Stomach smooth muscle (tissue), 2 donors: Measurements from ENCODE around the gene NTMT1.

ENCODE experiments used
- H3K27ac ChIP-seq: one replicate; pipeline ENCODE4 v1.7.0; 2013; ENCODE audit warnings: mild to moderate bottlenecking, low read length, inconsistent platforms
- H3K27me3 ChIP-seq, 2 donors: one replicate each; pipeline ENCODE4 v1.7.0; 2013; ENCODE audit warnings: low read length in 2 of 2; ENCODE audit not compliant: insufficient read depth in 2 of 2, control insufficient read depth in 1 of 2
- H3K36me3 ChIP-seq, 2 donors: one replicate each; pipeline ENCODE4 v1.7.0; 2013; ENCODE audit warnings: low read length in 2 of 2; ENCODE audit not compliant: control insufficient read depth in 2 of 2, insufficient read depth in 2 of 2
- H3K4me1 ChIP-seq: one replicate; pipeline ENCODE4 v1.7.0; 2013; ENCODE audit warnings: low read length; ENCODE audit not compliant: control insufficient read depth, insufficient read depth
- H3K4me3 ChIP-seq, 2 donors: one replicate each; pipeline ENCODE4 v1.7.0; 2013; ENCODE audit warnings: low read length in 2 of 2
- H3K9ac ChIP-seq, 2 donors: one replicate each; pipeline ENCODE4 v1.7.0; 2013; ENCODE audit warnings: low read length in 2 of 2, mild to moderate bottlenecking in 1 of 2
- H3K9me3 ChIP-seq, 2 donors: one replicate each; pipeline ENCODE4 v1.7.0; 2013; ENCODE audit warnings: low read length in 2 of 2; ENCODE audit not compliant: control insufficient read depth in 2 of 2
- donor health status: healthy.
- donor health status: Pancreatic carcinoma.

Gene NTMT1

GRCh38 chr9:129648092-129648763 is 22.3 kb downstream of the NTMT1 start:
- no peaks in the 10 kb centered on the region for H3K27me3 ChIP-seq
- H3K4me1 ChIP-seq = no peaks in the 10 kb centered on the region
- H3K27ac ChIP-seq = no peak overlapping the region
- H3K9ac ChIP-seq = no peak overlapping the region
- no peak overlapping the region for H3K4me3 ChIP-seq
- H3K36me3 ChIP-seq = no peaks in the 10 kb centered on the region
- H3K9me3 ChIP-seq = no peaks in the 10 kb centered on the region

GRCh38 chr9:129648764-129649115 is 22.8 kb downstream of the NTMT1 start:
- H3K36me3 ChIP-seq = no peaks in the 10 kb centered on the region
- H3K27me3 ChIP-seq = no peaks in the 10 kb centered on the region
- H3K9me3 ChIP-seq = no peaks in the 10 kb centered on the region
- H3K4me3 ChIP-seq = no peak overlapping the region
- no peak overlapping the region for H3K9ac ChIP-seq
- H3K27ac ChIP-seq = no peak overlapping the region
- H3K4me1 ChIP-seq = no peaks in the 10 kb centered on the region

GRCh38 chr9:129649726-129650679 is 24.0 kb downstream of the NTMT1 start:
- Histone ChIP-seq H3K36me3 (no peaks in the 10 kb centered on the region), H3K4me3 (no peak overlapping the region), H3K27ac (no peak overlapping the region), H3K27me3 (no peaks in the 10 kb centered on the region), H3K9me3 (no peaks in the 10 kb centered on the region), H3K4me1 (peaks cover 5% of the 10 kb centered on the region), H3K9ac (no peak overlapping the region)

- no peak overlapping the region for H3K9ac ChIP-seq
- H3K4me1 ChIP-seq = peaks cover 5% of the 10 kb centered on the region
- H3K9me3 ChIP-seq = no peaks in the 10 kb centered on the region
- H3K27ac ChIP-seq = no peak overlapping the region
- H3K36me3 ChIP-seq = no peaks in the 10 kb centered on the region
- H3K27me3 ChIP-seq = no peaks in the 10 kb centered on the region
- H3K4me3 ChIP-seq = no peak overlapping the region
Measured at GRCh38 chr9:129650680-129651235, 24.8 kb downstream of the NTMT1 start.

- H3K27me3 ChIP-seq = peaks cover 0 to 2% of the 10 kb centered on the region in 2 donors
- H3K36me3 ChIP-seq = no peaks in the 10 kb centered on the region
- H3K4me3 ChIP-seq = no peak overlapping the region
- peaks cover 5% of the 10 kb centered on the region for H3K4me1 ChIP-seq
- no peaks in the 10 kb centered on the region for H3K9me3 ChIP-seq
- H3K27ac ChIP-seq = no peak overlapping the region
- no peak overlapping the region for H3K9ac ChIP-seq
Measured at GRCh38 chr9:129653823-129654553, 28.0 kb downstream of the NTMT1 start.

DNA sequence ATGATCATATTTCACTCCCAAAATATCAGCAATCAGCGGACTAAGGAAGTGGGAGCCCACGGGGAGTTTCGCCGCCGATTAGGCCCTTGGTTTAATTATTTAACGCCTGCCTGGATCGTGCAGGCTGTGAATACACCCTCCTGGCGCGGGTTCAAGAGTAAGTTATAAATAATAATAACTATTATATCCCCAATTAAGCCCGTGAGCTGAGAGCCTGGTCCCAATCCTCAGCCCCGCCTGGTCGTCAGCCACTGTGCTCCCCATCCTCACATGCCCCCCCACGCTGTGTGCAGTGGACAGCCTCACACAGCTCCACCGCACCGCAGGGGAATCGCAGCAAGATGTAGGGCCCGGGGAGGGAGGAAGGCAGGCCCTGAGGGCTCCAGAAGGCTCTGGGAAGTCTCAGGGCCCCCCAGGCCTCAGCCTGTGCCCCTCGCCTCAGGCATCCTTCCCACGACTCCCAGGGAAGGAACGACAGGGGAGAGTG is 28.6 kb downstream of the NTMT1 start:
- H3K27ac ChIP-seq = no peak overlapping the region
- no peak overlapping the region for H3K9ac ChIP-seq
- H3K27me3 ChIP-seq = peaks cover 0 to 2% of the 10 kb centered on the region in 2 donors
- H3K9me3 ChIP-seq = no peaks in the 10 kb centered on the region
- H3K4me3 ChIP-seq = no peak overlapping the region
- no peaks in the 10 kb centered on the region for H3K36me3 ChIP-seq
- H3K4me1 ChIP-seq = peaks cover 5% of the 10 kb centered on the region

- Histone ChIP-seq H3K27ac (no peak overlapping the region), H3K36me3 (no peaks in the 10 kb centered on the region), H3K9me3 (no peaks in the 10 kb centered on the region), H3K4me1 (peaks cover 5% of the 10 kb centered on the region), H3K9ac (no peak overlapping the region), H3K27me3 (peaks cover 0 to 2% of the 10 kb centered on the region in 2 donors), H3K4me3 (no peak overlapping the region)
Measured at GRCh38 chr9:129655154-129655553, 29.2 kb downstream of the NTMT1 start.

- H3K9me3 ChIP-seq = no peaks in the 10 kb centered on the region
- no peak overlapping the region for H3K27ac ChIP-seq
- H3K36me3 ChIP-seq = no peaks in the 10 kb centered on the region
- H3K9ac ChIP-seq = no peak overlapping the region
- peaks cover 0 to 2% of the 10 kb centered on the region in 2 donors for H3K27me3 ChIP-seq
- no peak overlapping the region for H3K4me3 ChIP-seq
- peaks cover 5% of the 10 kb centered on the region for H3K4me1 ChIP-seq
Measured at GRCh38 chr9:129655696-129656095, 29.7 kb downstream of the NTMT1 start.

DNA sequence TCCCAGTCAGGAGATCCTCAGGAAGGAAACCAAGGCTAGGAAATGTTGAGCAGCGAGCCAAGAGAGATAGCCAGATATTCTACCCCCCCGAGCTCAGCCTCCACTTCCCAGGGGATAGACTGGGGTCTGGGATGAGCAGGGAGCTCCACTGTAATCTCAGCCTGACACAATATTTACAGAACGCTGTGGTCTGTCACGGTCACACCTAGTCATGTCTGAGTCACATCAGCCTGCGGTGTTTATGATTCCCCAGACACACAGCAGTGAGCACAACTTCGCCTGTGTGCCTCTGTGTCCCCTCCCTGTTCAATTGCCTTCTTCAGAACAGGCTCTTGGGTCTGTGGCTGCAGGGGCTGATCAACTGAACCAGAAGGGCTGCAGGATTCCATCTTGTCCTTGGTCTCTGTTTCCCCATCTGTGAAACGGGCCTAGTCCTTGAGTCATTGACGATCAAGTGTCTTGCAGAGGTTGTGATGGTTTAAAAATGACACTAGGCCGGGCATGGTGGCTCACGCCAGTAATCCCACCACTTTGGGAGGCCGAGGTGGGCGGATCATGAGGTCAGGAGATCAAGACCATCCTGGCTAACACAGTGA is 30.9 kb downstream of the NTMT1 start:
- Histone ChIP-seq H3K27me3 (peaks cover 0 to 2% of the 10 kb centered on the region in 2 donors), H3K36me3 (no peaks in the 10 kb centered on the region), H3K4me3 (no peak overlapping the region), H3K4me1 (peaks cover 5% of the 10 kb centered on the region), H3K27ac (no peak overlapping the region), H3K9ac (no peak overlapping the region), H3K9me3 (no peaks in the 10 kb centered on the region)

DNA sequence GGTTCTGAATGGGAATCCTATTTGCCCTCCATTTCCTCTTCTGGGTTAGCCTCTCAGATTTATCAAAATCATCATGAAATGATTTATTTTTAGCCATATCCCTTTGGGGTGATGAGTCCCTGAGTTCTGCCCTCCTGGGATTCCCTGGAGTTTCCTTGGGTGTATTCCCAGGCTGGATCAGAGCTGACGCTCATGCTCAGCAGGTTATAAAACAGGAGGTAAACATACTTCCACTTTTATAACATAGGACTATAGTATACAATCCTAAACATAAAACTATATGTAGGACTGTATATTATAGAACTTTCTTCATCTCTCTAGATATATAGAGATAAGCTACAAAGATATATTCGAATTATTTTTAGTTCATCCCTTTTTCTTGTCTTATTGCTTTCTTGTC is 35.1 kb downstream of the NTMT1 start:
- H3K4me1 ChIP-seq = no peaks in the 10 kb centered on the region
- H3K36me3 ChIP-seq = no peaks in the 10 kb centered on the region
- peaks cover 2 to 6% of the 10 kb centered on the region in 2 donors for H3K27me3 ChIP-seq
- no peak overlapping the region for H3K4me3 ChIP-seq
- no peak overlapping the region for H3K27ac ChIP-seq
- no peak overlapping the region for H3K9ac ChIP-seq
- no peaks in the 10 kb centered on the region for H3K9me3 ChIP-seq
